Panc1 (cell line): ENCODE data around the gene NUDT9. TPM values are rescaled to one million over a fixed set of nuclear protein-coding genes. Genes with fewer than 3 reads are reported as not detected.

ENCODE experiments used
- ATAC-seq: fragments of 200-7000 bp; cut with Tn5 transposase; 2 replicates; pipeline ENCODE4 v1.9.1; 2020; ENCODE audit warnings: mild to moderate bottlenecking, moderate library complexity
- BruUV-seq: library from RNA; stranded (reverse); fragments of 400-500 nt; replicated peaks from 2 replicates; lab custom pipeline; 2021; lab: Mats Ljungman, UMichigan
- CTCF ChIA-PET: fragments of 300-600 bp; sonication (Branson Sonifier 250); formaldehyde crosslinking; loops from one replicate; lab custom pipeline; 2022; ENCODE audit warnings: antibody characterized with exemption; lab: Charles Lee
- POLR2A ChIA-PET: fragments of 300-600 bp; sonication (Branson Sonifier 250); formaldehyde crosslinking; loops from one replicate; lab custom pipeline; 2022; ENCODE audit warnings: antibody characterized with exemption; lab: Charles Lee
- DNase-seq: peaks from one replicate; pipeline ENCODE4 v3.0.0-alpha.2; 2010; ENCODE audit warnings: low read depth, low spot score
- H3K27ac ChIP-seq: 2 replicates; pipeline ENCODE4 v1.5.1; 2011; ENCODE audit warnings: mild to moderate bottlenecking, low read length, inconsistent platforms
- H3K27me3 ChIP-seq: fragments of 200-500 bp; sonication (Bioruptor generic); 2 replicates; pipeline ENCODE4 v1.6.0; 2014; ENCODE audit warnings: low read length, inconsistent platforms; ENCODE audit not compliant: control insufficient read depth, insufficient read depth
- H3K36me3 ChIP-seq: fragments of 200-500 bp; sonication (Bioruptor generic); 2 replicates; pipeline ENCODE4 v1.5.1; 2014; ENCODE audit warnings: inconsistent platforms, mild to moderate bottlenecking, low read length, moderate library complexity; ENCODE audit not compliant: control insufficient read depth, insufficient read depth
- H3K4me1 ChIP-seq: 2 replicates; pipeline ENCODE4 v1.5.1; 2011; ENCODE audit warnings: inconsistent platforms, mild to moderate bottlenecking, low read length, moderate library complexity; ENCODE audit not compliant: control insufficient read depth, insufficient read depth
- H3K4me3 ChIP-seq, 2 experiments: 2 replicates each; pipeline ENCODE4 v1.5.1; 2011 to 2012; ENCODE audit warnings: low read depth in 2 of 2, low read length in 2 of 2, mild to moderate bottlenecking in 2 of 2, inconsistent platforms in 1 of 2, moderate library complexity in 1 of 2
- H3K9me3 ChIP-seq: fragments of 200-500 bp; sonication (Bioruptor generic); 2 replicates; pipeline ENCODE4 v1.5.1; 2014; ENCODE audit warnings: low read depth, mild to moderate bottlenecking, inconsistent platforms, low read length, moderate library complexity; ENCODE audit not compliant: control insufficient read depth, insufficient read depth
- CTCF ChIP-seq: fragments of 450-650 bp; IDR thresholded peaks from 2 replicates; pipeline ENCODE4 v1.5.1; 2017; ENCODE audit warnings: mild to moderate bottlenecking
- POLR2AphosphoS5 ChIP-seq: IDR thresholded peaks from 2 replicates; pipeline ENCODE4 v1.6.1; 2012; ENCODE audit warnings: mild to moderate bottlenecking, low read depth, low read length, moderate library complexity
- REST ChIP-seq, 2 experiments: IDR thresholded peaks; 2 replicates each; pipeline ENCODE4 v1.6.1; 2011 to 2012; ENCODE audit warnings: low read depth in 2 of 2, control low read depth in 1 of 2, low read length in 1 of 2, mild to moderate bottlenecking in 1 of 2, moderate library complexity in 1 of 2; ENCODE audit not compliant: insufficient read depth in 1 of 2
- SIN3A ChIP-seq: IDR thresholded peaks from 2 replicates; pipeline ENCODE4 v1.6.1; 2012; ENCODE audit warnings: low read depth, mild to moderate bottlenecking, low read length, moderate library complexity, borderline replicate concordance; ENCODE audit not compliant: insufficient read depth
- TCF7L2 ChIP-seq: IDR thresholded peaks from 2 replicates; pipeline ENCODE4 v1.6.1; 2011; ENCODE audit warnings: mild to moderate bottlenecking, low read depth, low read length, inconsistent platforms
- in situ Hi-C: cut with HindIII; loops from 2 replicates; pipeline ENCODE4 v1.10.0; 2016; ENCODE audit warnings: low sequenced_read_pairs, low pct_unique_long_range_greater_than_20kb
- intact Hi-C: fragments of 100-400 bp; cut with micrococcal nuclease; formaldehyde crosslinking; loops from one replicate; pipeline ENCODE4 v1.10.0; 2022; ENCODE audit not compliant: unreplicated experiment
- total RNA-seq: library from RNA; stranded (reverse); gene quantifications from one replicate; pipeline ENCODE4 v1.2.1, GENCODE V29; 2021; ENCODE audit not compliant: unreplicated experiment

The NUDT9 gene
- total RNA-seq, 1 experiment from 2014 or later, result 21.7 TPM

- Histone ChIP-seq H3K4me1 (no peaks in the 10 kb centered on the region), H3K36me3 (no peaks in the 10 kb centered on the region; the same call in 1 of the 2 replicates), H3K27me3 (no peaks in the 10 kb centered on the region), H3K27ac (no peak overlapping the region), H3K4me3 (no peak overlapping the region), H3K9me3 (no peaks in the 10 kb centered on the region)
- in situ Hi-C loops, result no loop called here
- ATAC-seq (no peak), DNase-seq (no peak)
- no peak for TF ChIP-seq CTCF
- TF ChIP-seq POLR2AphosphoS5, result no peak
- TF ChIP-seq TCF7L2, result no peak
- no peak for TF ChIP-seq REST (IDR thresholded peaks at IDR 0.05; ENCODE audit: insufficient read depth in 1 of 2, low read depth in 2 of 2, low read length in 1 of 2)
- no peak for TF ChIP-seq SIN3A
- intact Hi-C loops, result no loop called here
- POLR2A ChIA-PET, result no interaction called here
- no TSS peak for BruUV-seq
- CTCF ChIA-PET, result no interaction called here
Observed at GRCh38 chr4:87444741-87445140, 22.4 kb downstream of the NUDT9 start.

- no peaks in the 10 kb centered on the region for H3K4me1 ChIP-seq
- CTCF ChIA-PET, result no interaction called here
- no peak for DNase-seq
Observed at GRCh38 chr4:87445964-87446363, 23.6 kb downstream of the NUDT9 start.

More at GRCh38 chr4:87445964-87446363, 23.6 kb downstream of the NUDT9 start:
- in situ Hi-C loops (no loop called here), intact Hi-C loops (no loop called here)
- Histone ChIP-seq H3K9me3 (no peaks in the 10 kb centered on the region), H3K27me3 (no peaks in the 10 kb centered on the region), H3K4me3 (no peak overlapping the region), H3K27ac (no peak overlapping the region), H3K36me3 (no peaks in the 10 kb centered on the region; the same call in 1 of the 2 replicates)
- TF ChIP-seq TCF7L2 (no peak), POLR2AphosphoS5 (no peak), CTCF (no peak), REST (IDR thresholded peaks at IDR 0.05; ENCODE audit: insufficient read depth in 1 of 2, low read depth in 2 of 2, low read length in 1 of 2) (no peak), SIN3A (no peak)
- POLR2A ChIA-PET, result interaction anchor here (0.7 kb wide), 1 partner anchor 82 kb away, joined by 3 read pairs; no protein-coding TSS in a partner anchor
- BruUV-seq, result no TSS peak
- ATAC-seq, result no peak
